NOMO-1 treated with DMSO at 0.1 percent for 48 hours (cell line): Measurements from ENCODE around the gene SARNP.
A peak's percentile ranks its signal among the peaks of the same experiment; 100 is the strongest.

Experiments used
- DNase-seq: peaks from one replicate; lab custom pipeline; 2025; ENCODE audit not compliant: unreplicated experiment; lab: John Stamatoyannopoulos, UW

SARNP gene

DNA sequence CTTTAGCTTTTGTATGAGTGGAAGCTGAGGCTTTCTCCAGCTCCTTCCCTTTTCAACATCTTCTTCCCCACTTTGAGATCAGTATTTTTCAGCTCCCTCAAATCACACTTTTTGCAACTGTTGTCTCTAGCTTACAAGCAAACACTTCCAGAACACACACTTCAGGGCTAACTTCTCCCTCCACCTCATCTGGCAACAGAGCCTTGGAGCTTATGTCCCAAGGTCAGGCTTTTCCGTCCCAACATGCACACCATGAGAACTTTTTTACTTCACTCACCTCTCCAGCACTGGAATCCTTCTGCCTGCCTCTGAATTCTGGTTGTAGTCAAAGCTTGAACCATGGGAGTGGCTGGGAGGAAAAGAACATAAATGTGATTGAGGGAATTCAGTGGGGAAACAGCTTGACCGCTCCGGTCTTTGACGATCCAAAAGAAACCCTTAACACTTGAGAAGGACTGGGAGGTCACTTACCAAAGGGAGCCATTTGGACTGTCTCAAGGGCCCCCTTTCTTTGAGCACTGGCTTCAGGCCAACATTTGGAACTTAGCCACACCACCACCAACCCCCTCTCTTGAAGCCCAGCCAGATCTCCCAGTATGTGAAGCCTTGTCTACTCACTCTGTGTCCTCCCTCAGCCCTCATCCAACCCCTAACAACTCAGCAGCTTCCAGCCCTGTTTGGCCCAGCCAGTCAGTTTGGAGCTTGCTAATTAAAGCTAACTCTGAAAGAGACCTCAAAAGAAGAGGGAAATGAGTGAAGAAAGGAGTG, 105.6 kb downstream of the SARNP start:
- DNase-seq, result no peak

DNA sequence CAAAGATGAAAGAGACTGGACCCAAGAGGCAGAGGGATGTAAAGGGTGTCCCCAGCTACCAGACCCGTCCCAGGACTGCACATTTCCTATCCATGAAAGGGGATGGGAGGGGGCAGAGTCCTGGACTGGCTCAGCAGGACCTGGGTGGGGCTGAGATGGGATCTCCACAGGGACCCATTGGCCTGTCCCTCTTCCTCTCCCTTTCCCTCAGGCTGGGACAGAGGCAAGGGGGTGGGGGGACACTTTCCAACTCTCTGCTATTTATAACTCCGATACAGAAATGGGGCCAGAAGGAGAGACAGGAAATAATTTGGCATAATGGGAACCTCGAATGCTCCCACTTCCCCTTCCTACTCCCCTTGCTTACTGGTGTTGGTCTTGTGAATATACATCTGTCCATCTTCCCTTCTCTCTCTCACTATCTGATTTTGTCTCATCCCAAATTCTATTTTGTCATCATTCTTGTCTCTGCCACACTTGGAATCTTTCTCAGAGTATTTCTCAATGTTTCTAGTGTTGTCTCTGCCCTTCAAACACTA, 108.8 kb downstream of the SARNP start:
- peak; percentile 3 for DNase-seq

DNA sequence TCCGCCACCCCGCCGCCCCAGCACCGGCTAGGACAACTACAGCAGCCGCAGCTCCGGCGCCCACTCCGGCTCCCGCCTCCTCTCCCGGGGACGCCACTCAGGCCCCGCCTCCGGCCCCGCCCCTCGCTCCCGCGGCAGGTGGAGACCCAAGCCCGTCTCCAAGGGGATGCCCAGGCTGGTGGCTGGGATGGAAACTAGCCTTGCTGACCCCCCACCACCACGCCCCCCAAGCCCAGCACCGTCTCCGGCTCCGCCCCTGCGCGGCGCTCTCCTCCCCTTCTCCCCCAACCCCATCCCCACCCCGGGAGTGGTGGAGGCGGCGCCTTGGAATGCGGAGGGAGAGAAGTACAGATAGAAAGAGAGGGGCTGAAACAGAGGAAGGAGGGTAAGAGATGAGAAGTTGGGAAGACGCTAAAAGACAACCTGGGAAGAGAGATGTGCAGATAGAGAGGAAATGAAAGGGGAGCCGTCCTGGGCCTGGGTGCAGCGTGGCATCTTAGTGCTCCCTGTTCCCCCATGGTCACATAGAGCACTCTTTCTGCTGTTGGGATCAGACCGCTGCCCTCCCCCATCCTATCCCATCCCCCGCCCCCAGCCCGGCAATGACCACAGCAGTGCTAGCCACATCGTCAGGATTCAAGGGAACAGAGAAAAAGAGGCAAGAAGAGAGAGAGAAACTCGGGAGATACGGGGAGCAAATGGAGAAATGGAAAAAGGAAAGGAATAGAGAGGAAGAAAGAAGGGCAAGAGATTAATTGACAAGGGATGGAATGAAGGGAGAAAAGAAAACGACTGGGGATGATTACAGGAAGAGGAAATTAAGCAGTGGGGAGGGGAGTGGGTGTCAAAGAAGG, 109.5 kb downstream of the SARNP start, which contains the start of gene ITGA7:
Gene ITGA7 (minus strand): TSS at position 64 of the 854 bp plus-strand sequence. CDS start 222 bp downstream, outside the sequence.
- no peak for DNase-seq
